Measurements from ENCODE around the gene HSD17B12. TPM values are rescaled to one million over a fixed set of nuclear protein-coding genes. Genes with fewer than 3 reads are reported as not detected.

Gene HSD17B12
- polyA plus RNA-seq, 2 of the 4 experiments (the other 2 are of a cell fraction): 102 to 103 TPM

DNA sequence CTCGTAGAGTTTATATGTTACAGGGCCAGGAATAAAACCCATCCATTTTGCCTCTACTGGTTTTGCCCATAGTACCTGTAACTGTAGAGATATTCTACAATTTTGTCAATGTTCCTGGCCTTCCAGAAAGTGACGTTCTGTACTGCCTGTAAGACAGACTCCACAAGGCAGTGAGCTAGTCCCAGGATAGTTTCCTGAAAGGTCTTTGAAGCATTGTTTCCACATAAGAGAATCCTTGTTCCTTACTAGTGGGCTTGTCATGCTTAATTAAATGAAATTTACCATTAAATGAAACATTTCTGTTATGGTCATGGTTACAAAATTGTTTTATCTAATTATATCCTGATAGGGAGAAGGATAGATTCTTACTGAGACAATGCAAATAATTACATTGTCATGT, 80.4 kb downstream of the HSD17B12 start:
- no peaks in the 10 kb centered on the region for H3K4me1 ChIP-seq
- no peak overlapping the region for H3K4me3 ChIP-seq
- H3K4me2 ChIP-seq: no peak overlapping the region
- H3K27ac ChIP-seq: no peak overlapping the region
- FAIRE-seq (no peak), DNase-seq (ENCODE audit: low read depth in 1 of 2, low spot score in 1 of 2) (no peak), ATAC-seq (no peak)
- no peak for TF ChIP-seq NR3C1 (IDR thresholded peaks at IDR 0.05)
- TF ChIP-seq, protein P1, sequence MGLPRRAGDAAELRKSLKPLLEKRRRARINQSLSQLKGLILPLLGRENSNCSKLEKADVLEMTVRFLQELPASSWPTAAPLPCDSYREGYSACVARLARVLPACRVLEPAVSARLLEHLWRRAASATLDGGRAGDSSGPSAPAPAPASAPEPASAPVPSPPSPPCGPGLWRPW (IDR thresholded peaks at IDR 0.05): no peak
- TF ChIP-seq FOSB (CRISPR knock-in tag; IDR thresholded peaks at IDR 0.05): no peak
- TF ChIP-seq HOXB5 (CRISPR knock-in tag; IDR thresholded peaks at IDR 0.05): no peak
- no peak for TF ChIP-seq POLR2AphosphoS2 (conservative IDR thresholded peaks at IDR 0.05; ENCODE audit: low read length)
- no peak for TF ChIP-seq NFE2L2 (conservative IDR thresholded peaks at IDR 0.05; ENCODE audit: low read length)
- TF ChIP-seq, protein P2, sequence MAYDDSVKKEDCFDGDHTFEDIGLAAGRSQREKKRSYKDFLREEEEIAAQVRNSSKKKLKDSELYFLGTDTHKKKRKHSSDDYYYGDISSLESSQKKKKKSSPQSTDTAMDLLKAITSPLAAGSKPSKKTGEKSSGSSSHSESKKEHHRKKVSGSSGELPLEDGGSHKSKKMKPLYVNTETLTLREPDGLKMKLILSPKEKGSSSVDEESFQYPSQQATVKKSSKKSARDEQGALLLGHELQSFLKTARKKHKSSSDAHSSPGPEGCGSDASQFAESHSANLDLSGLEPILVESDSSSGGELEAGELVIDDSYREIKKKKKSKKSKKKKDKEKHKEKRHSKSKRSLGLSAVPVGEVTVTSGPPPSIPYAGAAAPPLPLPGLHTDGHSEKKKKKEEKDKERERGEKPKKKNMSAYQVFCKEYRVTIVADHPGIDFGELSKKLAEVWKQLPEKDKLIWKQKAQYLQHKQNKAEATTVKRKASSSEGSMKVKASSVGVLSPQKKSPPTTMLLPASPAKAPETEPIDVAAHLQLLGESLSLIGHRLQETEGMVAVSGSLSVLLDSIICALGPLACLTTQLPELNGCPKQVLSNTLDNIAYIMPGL (CRISPR knock-in tag; IDR thresholded peaks at IDR 0.05; ENCODE audit: borderline replicate concordance): no peak
- no peak for TF ChIP-seq CBX2 (IDR thresholded peaks at IDR 0.05; ENCODE audit: borderline replicate concordance, low read depth)
- TF ChIP-seq HDAC2 (IDR thresholded peaks at IDR 0.05): no peak
- no peak for TF ChIP-seq TP53 (CRISPR knock-in tag; IDR thresholded peaks at IDR 0.05)
- TF ChIP-seq, protein P3, sequence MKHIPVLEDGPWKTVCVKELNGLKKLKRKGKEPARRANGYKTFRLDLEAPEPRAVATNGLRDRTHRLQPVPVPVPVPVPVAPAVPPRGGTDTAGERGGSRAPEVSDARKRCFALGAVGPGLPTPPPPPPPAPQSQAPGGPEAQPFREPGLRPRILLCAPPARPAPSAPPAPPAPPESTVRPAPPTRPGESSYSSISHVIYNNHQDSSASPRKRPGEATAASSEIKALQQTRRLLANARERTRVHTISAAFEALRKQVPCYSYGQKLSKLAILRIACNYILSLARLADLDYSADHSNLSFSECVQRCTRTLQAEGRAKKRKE (CRISPR knock-in tag; IDR thresholded peaks at IDR 0.05; ENCODE audit: low read depth): no peak
- no peak for TF ChIP-seq CHD4 (IDR thresholded peaks at IDR 0.05; ENCODE audit: borderline replicate concordance)
- no peak for TF ChIP-seq EP300 (IDR thresholded peaks at IDR 0.05)
- TF ChIP-seq ZSCAN20 (CRISPR knock-in tag; IDR thresholded peaks at IDR 0.05): no peak
- no peak for TF ChIP-seq FOXS1 (CRISPR knock-in tag; IDR thresholded peaks at IDR 0.05)
- no peak for TF ChIP-seq NPAS2 (CRISPR knock-in tag; IDR thresholded peaks at IDR 0.05; ENCODE audit: borderline replicate concordance)
- no peak for TF ChIP-seq RCOR1 (IDR thresholded peaks at IDR 0.05; ENCODE audit: low read depth, low read length)
- no peak for TF ChIP-seq HOXB13 (CRISPR knock-in tag; IDR thresholded peaks at IDR 0.05; ENCODE audit: low read depth)
- no peak for TF ChIP-seq EHMT2 (IDR thresholded peaks at IDR 0.05; ENCODE audit: low read depth)
- 92% methylated on average over 2 of the region's 2 CpGs for WGBS (ENCODE audit: missing lambda C conversion rate)
- POLR2A ChIA-PET: no interaction called here
- no peaks in the 10 kb centered on the region for H3K9me3 ChIP-seq
- CTCF ChIA-PET: no interaction called here

DNA sequence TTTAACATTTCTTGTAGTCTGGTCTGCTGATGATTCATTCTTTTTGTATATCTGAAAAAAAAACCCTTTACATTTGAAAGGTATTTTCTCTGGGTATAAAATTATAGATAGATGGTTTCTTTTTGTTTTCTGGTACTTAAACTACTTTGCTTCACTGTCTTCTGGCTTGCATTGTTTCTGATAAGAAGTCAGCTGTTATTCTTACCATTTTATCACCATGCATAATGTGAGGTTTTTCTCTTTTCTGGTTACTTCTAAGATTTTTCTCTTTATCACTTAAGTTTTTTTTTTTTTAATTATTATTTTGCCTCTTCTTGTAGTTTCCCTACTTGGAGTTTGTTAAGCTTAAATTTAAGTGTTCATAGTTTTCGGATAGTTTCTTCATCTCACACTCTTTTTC, 84.7 kb downstream of the HSD17B12 start:
- H3K4me2 ChIP-seq: no peak overlapping the region
- DNase-seq (ENCODE audit: low read depth in 1 of 2, low spot score in 1 of 2): no peak
- ChIA-PET POLR2A (no interaction called here), CTCF (interaction anchor here (1.0 kb wide), 1 partner anchor 43 kb away, joined by 3 read pairs; no protein-coding TSS in a partner anchor)
- no peaks in the 10 kb centered on the region for H3K4me1 ChIP-seq
- no peak overlapping the region for H3K4me3 ChIP-seq
- TF ChIP-seq MAZ (IDR thresholded peaks at IDR 0.05; ENCODE audit: borderline replicate concordance, low read depth, low read length) (no peak), TP53 (CRISPR knock-in tag; IDR thresholded peaks at IDR 0.05) (no peak), HDAC2 (IDR thresholded peaks at IDR 0.05) (no peak), HEYL (CRISPR knock-in tag; IDR thresholded peaks at IDR 0.05) (no peak), EHMT2 (IDR thresholded peaks at IDR 0.05; ENCODE audit: low read depth) (no peak), ZFP36 (IDR thresholded peaks at IDR 0.05; ENCODE audit: borderline replicate concordance, partially characterized antibody) (no peak), NFE2L2 (conservative IDR thresholded peaks at IDR 0.05; ENCODE audit: low read length) (no peak), BHLHE40 (IDR thresholded peaks at IDR 0.05; ENCODE audit: low read depth, low read length) (no peak), CBX8 (IDR thresholded peaks at IDR 0.05) (no peak), ZNF302 (CRISPR knock-in tag; IDR thresholded peaks at IDR 0.05) (no peak), HOXB13 (CRISPR knock-in tag; IDR thresholded peaks at IDR 0.05; ENCODE audit: low read depth) (no peak), POLR2AphosphoS2 (conservative IDR thresholded peaks at IDR 0.05; ENCODE audit: low read length) (no peak), MYC (IDR thresholded peaks at IDR 0.05; ENCODE audit: borderline replicate concordance, low read length) (no peak)
- TF ChIP-seq, protein P4, sequence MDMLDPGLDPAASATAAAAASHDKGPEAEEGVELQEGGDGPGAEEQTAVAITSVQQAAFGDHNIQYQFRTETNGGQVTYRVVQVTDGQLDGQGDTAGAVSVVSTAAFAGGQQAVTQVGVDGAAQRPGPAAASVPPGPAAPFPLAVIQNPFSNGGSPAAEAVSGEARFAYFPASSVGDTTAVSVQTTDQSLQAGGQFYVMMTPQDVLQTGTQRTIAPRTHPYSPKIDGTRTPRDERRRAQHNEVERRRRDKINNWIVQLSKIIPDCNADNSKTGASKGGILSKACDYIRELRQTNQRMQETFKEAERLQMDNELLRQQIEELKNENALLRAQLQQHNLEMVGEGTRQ (IDR thresholded peaks at IDR 0.05): no peak
- TF ChIP-seq, protein P5, sequence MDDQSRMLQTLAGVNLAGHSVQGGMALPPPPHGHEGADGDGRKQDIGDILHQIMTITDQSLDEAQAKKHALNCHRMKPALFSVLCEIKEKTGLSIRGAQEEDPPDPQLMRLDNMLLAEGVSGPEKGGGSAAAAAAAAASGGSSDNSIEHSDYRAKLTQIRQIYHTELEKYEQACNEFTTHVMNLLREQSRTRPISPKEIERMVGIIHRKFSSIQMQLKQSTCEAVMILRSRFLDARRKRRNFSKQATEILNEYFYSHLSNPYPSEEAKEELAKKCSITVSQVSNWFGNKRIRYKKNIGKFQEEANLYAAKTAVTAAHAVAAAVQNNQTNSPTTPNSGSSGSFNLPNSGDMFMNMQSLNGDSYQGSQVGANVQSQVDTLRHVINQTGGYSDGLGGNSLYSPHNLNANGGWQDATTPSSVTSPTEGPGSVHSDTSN (IDR thresholded peaks at IDR 0.05): no peak
- WGBS (ENCODE audit: missing lambda C conversion rate): 86% methylated on average over 1 of the region's 1 CpG
- FAIRE-seq: no peak
- peaks cover 2% of the 10 kb centered on the region; the same call in 1 of the 3 replicates for H3K9me3 ChIP-seq
- H3K27ac ChIP-seq: no peak overlapping the region
- no peak for ATAC-seq

Data from A549 (cell line).